Femur (tissue), 1 donor: ENCODE data around the gene PDE8B.

Source experiments
- DNase-seq: peaks from one replicate; pipeline ENCODE4 v3.0.0-alpha.2; 2017

PDE8B gene

GRCh38 chr5:77192441-77193050 is 17.9 kb upstream of the PDE8B start:
- no peak for DNase-seq

GRCh38 chr5:77194762-77195161 is 15.7 kb upstream of the PDE8B start:
- DNase-seq: no peak

- no peak for DNase-seq
Measured at GRCh38 chr5:77197840-77198554, 12.5 kb upstream of the PDE8B start.

- no peak for DNase-seq
Measured at GRCh38 chr5:77200663-77201062, 9.8 kb upstream of the PDE8B start.

- no peak for DNase-seq
Measured at GRCh38 chr5:77202145-77202544, 8.3 kb upstream of the PDE8B start.

GRCh38 chr5:77204967-77205366 is 5.5 kb upstream of the PDE8B start:
- DNase-seq: no peak

- no peak for DNase-seq
Measured at GRCh38 chr5:77208507-77209163, 1.8 kb upstream of the PDE8B start.

GRCh38 chr5:77209495-77210090 is 887 bp upstream of the PDE8B start:
- DNase-seq: no peak

- DNase-seq: no peak
Measured at GRCh38 chr5:77210964-77211690, 647 bp downstream of the PDE8B start.

GRCh38 chr5:77211691-77212047 is 1.2 kb downstream of the PDE8B start:
- no peak for DNase-seq

GRCh38 chr5:77213601-77214000 is 3.1 kb downstream of the PDE8B start:
- no peak for DNase-seq

- DNase-seq: no peak
Measured at GRCh38 chr5:77214151-77214550, 3.7 kb downstream of the PDE8B start.

GRCh38 chr5:77218263-77218662 is 7.8 kb downstream of the PDE8B start:
- no peak for DNase-seq

GRCh38 chr5:77221115-77221514 is 10.6 kb downstream of the PDE8B start:
- DNase-seq: no peak

- no peak for DNase-seq
Measured at GRCh38 chr5:77222722-77223121, 12.2 kb downstream of the PDE8B start.

- DNase-seq: no peak
Measured at GRCh38 chr5:77223653-77224052, 13.2 kb downstream of the PDE8B start.

GRCh38 chr5:77224672-77225355 is 14.3 kb downstream of the PDE8B start:
- no peak for DNase-seq

- no peak for DNase-seq
Measured at GRCh38 chr5:77225531-77225930, 15.1 kb downstream of the PDE8B start.

GRCh38 chr5:77229887-77230286 is 19.4 kb downstream of the PDE8B start:
- DNase-seq: no peak

- no peak for DNase-seq
Measured at GRCh38 chr5:77230727-77231470, 20.4 kb downstream of the PDE8B start.

- no peak for DNase-seq
Measured at GRCh38 chr5:77231471-77232138, 21.1 kb downstream of the PDE8B start.
